ENCODE results near the gene ATP2B2. TPM values are rescaled to one million over a fixed set of nuclear protein-coding genes. Genes with fewer than 3 reads are reported as not detected.

Gene ATP2B2
- total and polyA plus RNA-seq, 2 of the 8 experiments (the other 6 are each of a cell fraction or from before 2014, with no cell fraction given), result 0.14 to 1.2 TPM

DNA sequence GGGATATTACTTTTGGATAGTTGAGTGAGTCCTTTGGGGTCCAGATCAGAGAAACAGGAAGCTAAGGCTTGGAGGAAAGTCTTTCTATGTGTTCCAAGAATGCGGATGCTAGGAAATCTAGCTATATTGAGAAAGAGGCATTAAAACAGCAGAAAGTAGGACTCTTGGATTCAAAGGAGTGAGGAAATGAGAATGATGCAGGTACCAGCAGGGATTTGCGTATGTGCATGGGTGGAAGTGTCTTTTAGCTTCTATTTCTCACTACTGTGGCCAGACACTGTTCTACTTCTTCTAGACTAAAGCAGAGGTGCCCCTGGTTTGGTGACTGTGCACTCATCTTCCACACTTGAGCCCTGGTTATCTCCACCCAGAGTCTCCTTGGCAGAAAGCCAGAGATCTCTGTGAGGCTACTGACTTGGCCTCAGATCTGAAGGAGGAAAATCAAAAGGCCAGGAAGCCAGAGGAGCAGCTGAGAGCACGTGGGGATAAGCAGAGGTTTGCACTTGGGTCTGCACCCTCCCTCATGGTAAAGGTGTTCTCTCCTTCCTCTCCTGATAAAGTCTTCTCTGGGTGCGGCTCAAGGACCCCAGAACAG lies 44.3 kb downstream of the ATP2B2 start:
- Histone ChIP-seq H3K14ac (ENCODE audit: insufficient read length) (no peak overlapping the region), H4K91ac (replicated peaks; ENCODE audit: insufficient read length, low read length) (no peak overlapping the region), H2AK5ac (ENCODE audit: low read depth, low read length) (no peak overlapping the region), H3K79me1 (ENCODE audit: low read depth, low read length) (no peaks in the 10 kb centered on the region; the same call in 1 of the 2 replicates), H3K36me3 (ENCODE audit: control insufficient read depth in 2 of 4, insufficient read depth in 4 of 4, low read length in 3 of 4) (no peaks in the 10 kb centered on the region), H2BK20ac (ENCODE audit: low read length) (no peak overlapping the region), H3K9ac (replicated peaks in 1 of 4; ENCODE audit: extremely low read depth in 1 of 4, low read depth in 3 of 4, low read length in 3 of 4) (no peak overlapping the region), H3K79me2 (ENCODE audit: control insufficient read depth in 1 of 2, insufficient read depth in 2 of 2, low read length in 2 of 2) (no peaks in the 10 kb centered on the region), H2BK5ac (ENCODE audit: low read depth, low read length) (no peak overlapping the region), H3K4me2 (ENCODE audit: insufficient read depth in 1 of 2, low read depth in 2 of 2, low read length in 2 of 2) (no peak overlapping the region), H3K4me1 (replicated peaks in 1 of 4; ENCODE audit: control insufficient read depth in 3 of 4, insufficient read depth in 4 of 4, low read length in 3 of 4) (no peaks in the 10 kb centered on the region), H3K18ac (ENCODE audit: extremely low read depth, low read length) (no peak overlapping the region), H4K8ac (ENCODE audit: extremely low read depth, insufficient read depth, low read length) (no peak overlapping the region), H3K23me2 (ENCODE audit: low read depth, low read length) (0 out of 2 replicates have a peak, but pooled peaks cover 2% of the 10 kb centered on the region), H4K5ac (ENCODE audit: insufficient read length, low read depth, low read length) (no peak overlapping the region), H2BK12ac (ENCODE audit: low read depth, low read length) (no peak overlapping the region), H3K56ac (replicated peaks; ENCODE audit: insufficient read length, low read depth, low read length) (no peak overlapping the region), H3K9me3 (ENCODE audit: insufficient read depth in 2 of 2, low read depth in 1 of 2, low read length in 1 of 2) (no peaks in the 10 kb centered on the region), H3K4ac (replicated peaks; ENCODE audit: insufficient read length, low read depth, low read length) (no peak overlapping the region), H3K23ac (ENCODE audit: insufficient read length) (no peak overlapping the region), H2BK15ac (ENCODE audit: low read length) (no peak overlapping the region), H3K27ac (ENCODE audit: low read depth, low read length) (no peak overlapping the region), H2BK120ac (replicated peaks; ENCODE audit: low read depth, low read length) (no peak overlapping the region), H3K4me3 (ENCODE audit: extremely low read depth in 1 of 4, insufficient read depth in 2 of 4, low read depth in 3 of 4, low read length in 4 of 4) (no peak overlapping the region), H4K20me1 (replicated peaks in 1 of 2; ENCODE audit: control insufficient read depth in 1 of 2, insufficient read depth in 2 of 2, low read length in 2 of 2) (peaks cover 2% of the 10 kb centered on the region in 2 experiments), H3K27me3 (replicated peaks in 1 of 4; ENCODE audit: control insufficient read depth in 3 of 4, extremely low read depth in 1 of 4, insufficient read depth in 3 of 4, low read length in 3 of 4) (no peaks in the 10 kb centered on the region), H2AFZ (ENCODE audit: low read length) (no peak overlapping the region)
- WGBS, 2 experiments (ENCODE audit: extremely low coverage in 1 of 2, insufficient coverage in 1 of 2, insufficient read length in 1 of 2, insufficient replicate concordance in 2 of 2, low coverage in 1 of 2, low lambda C conversion rate in 2 of 2, missing lambda C conversion rate in 1 of 2), result 71% methylated on average over 4 of the region's 4 CpGs; no CpG with 5 or more reads in 1 of the 2 experiments
- DNase-seq (ENCODE audit: low read depth in 1 of 2, low spot score in 2 of 2), result no peak
- FAIRE-seq, result no peak
- CTCF ChIA-PET (ENCODE audit: partially characterized antibody), result interaction anchor here (0.9 to 1.6 kb wide), 11 partner anchors 9 to 246 kb away, joined by 3 to 10 read pairs (median 4); no protein-coding TSS in a partner anchor
- POLR2A ChIA-PET (ENCODE audit: partially characterized antibody), result no interaction called here
- TF ChIP-seq HDAC2 (IDR thresholded peaks at IDR 0.05; ENCODE audit: borderline replicate concordance in 1 of 2, low read depth in 2 of 2, low read length in 2 of 2) (no peak), EZH2 (IDR thresholded peaks at IDR 0.05; ENCODE audit: low read depth, low read length, severe bottlenecking) (no peak), JUND (IDR thresholded peaks at IDR 0.05; ENCODE audit: low read length) (no peak), SIX5 (IDR thresholded peaks at IDR 0.05; ENCODE audit: low read depth, low read length) (no peak), TAF1 (IDR thresholded peaks at IDR 0.05; ENCODE audit: low read depth, low read length) (no peak), EP300 (IDR thresholded peaks at IDR 0.05; ENCODE audit: borderline replicate concordance in 1 of 2, low read depth in 2 of 2, low read length in 2 of 2) (no peak), POU5F1 (IDR thresholded peaks at IDR 0.05; ENCODE audit: low read depth, low read length) (no peak), HDAC6 (IDR thresholded peaks at IDR 0.05; ENCODE audit: low read depth, low read length) (no peak), SAP30 (IDR thresholded peaks at IDR 0.05; ENCODE audit: insufficient read depth, insufficient replicate concordance, low read length) (no peak)
- TF ChIP-seq, protein P1, sequence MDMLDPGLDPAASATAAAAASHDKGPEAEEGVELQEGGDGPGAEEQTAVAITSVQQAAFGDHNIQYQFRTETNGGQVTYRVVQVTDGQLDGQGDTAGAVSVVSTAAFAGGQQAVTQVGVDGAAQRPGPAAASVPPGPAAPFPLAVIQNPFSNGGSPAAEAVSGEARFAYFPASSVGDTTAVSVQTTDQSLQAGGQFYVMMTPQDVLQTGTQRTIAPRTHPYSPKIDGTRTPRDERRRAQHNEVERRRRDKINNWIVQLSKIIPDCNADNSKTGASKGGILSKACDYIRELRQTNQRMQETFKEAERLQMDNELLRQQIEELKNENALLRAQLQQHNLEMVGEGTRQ (IDR thresholded peaks at IDR 0.05; ENCODE audit: low read length), result no peak
- TF ChIP-seq, protein P2, sequence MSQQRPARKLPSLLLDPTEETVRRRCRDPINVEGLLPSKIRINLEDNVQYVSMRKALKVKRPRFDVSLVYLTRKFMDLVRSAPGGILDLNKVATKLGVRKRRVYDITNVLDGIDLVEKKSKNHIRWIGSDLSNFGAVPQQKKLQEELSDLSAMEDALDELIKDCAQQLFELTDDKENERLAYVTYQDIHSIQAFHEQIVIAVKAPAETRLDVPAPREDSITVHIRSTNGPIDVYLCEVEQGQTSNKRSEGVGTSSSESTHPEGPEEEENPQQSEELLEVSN (IDR thresholded peaks at IDR 0.05), result no peak

Data from H1 (cell line).